Posterior vena cava (tissue), 2 donors: ENCODE data around the gene BSG. TPM values are rescaled to one million over a fixed set of nuclear protein-coding genes. Genes with fewer than 3 reads are reported as not detected.
A peak's percentile ranks its signal among the peaks of the same experiment; 100 is the strongest.

Experiments
- DNase-seq: peaks from one replicate; pipeline ENCODE4 v3.0.0-alpha.2; 2020; ENCODE audit warnings: low spot score
- intact Hi-C, 2 donors: fragments of 100-400 bp; cut with DNase I; formaldehyde crosslinking; loops; one replicate each; pipeline versions ENCODE4 v1.14.1 to v1.14.2; 2022 to 2023
- long read RNA-seq, 2 donors: library from polyadenylated mRNA; unstranded; transcript quantifications; one replicate each; pipeline ENCODE4 v2.0.0, GENCODE V29; 2020 to 2021
- total RNA-seq, 2 donors: library from RNA; stranded (reverse); fragmentation: NEBNext Ultra II Directional; extraction: Animal tissue kit (Norgen Biotek cat#: 25700); gene quantifications; one replicate each; pipeline ENCODE4 v1.2.1, GENCODE V29; 2021
- donor health status: DM: yes; HTN: yes; CAD: no.
- donor health status: DM: yes; HTN: yes; CAD: no.

Gene BSG
- 100 to 1,000 TPM; 288 to 300 TPM for total RNA-seq
- long read RNA-seq, donor 1, partial matches to known transcripts = 16 of 141 reads
- long read RNA-seq, donor 1, other reads (novel, unspliced or antisense) = 125 of 141 reads
- long read RNA-seq, donor 2, partial matches to known transcripts = 34 of 479 reads
- long read RNA-seq, donor 2, other reads (novel, unspliced or antisense) = 445 of 479 reads

GRCh38 chr19:572140-572742 is at the start of gene BSG:
Gene BSG (plus strand): TSS chr19:572596. CDS start chr19:572635, 39 bp downstream.
- intact Hi-C loops = loop anchor here in 1 of 2 donors (10.0 kb wide), 1 partner anchor 63 kb away; the partner anchor contains the start of genes FGF22 and POLRMT
- DNase-seq = peak; percentile 100

GRCh38 chr19:522726-523125 is 49.7 kb upstream of the BSG start:
- intact Hi-C loops = no loop called here
- no peak for DNase-seq

GRCh38 chr19:524062-524674 is 48.2 kb upstream of the BSG start:
- intact Hi-C loops = no loop called here
- no peak for DNase-seq

- no peak for DNase-seq
- intact Hi-C loops = no loop called here
Observed at GRCh38 chr19:525029-525428, 47.4 kb upstream of the BSG start.

- DNase-seq = no peak
- intact Hi-C loops = no loop called here
Observed at GRCh38 chr19:525857-526419, 46.5 kb upstream of the BSG start.

GRCh38 chr19:530134-531008 is 42.0 kb upstream of the BSG start:
- intact Hi-C loops = no loop called here
- DNase-seq = no peak

- intact Hi-C loops = no loop called here
- peak; percentile 95 for DNase-seq
Observed at GRCh38 chr19:531009-531752, 41.2 kb upstream of the BSG start.

- no peak for DNase-seq
- intact Hi-C loops = no loop called here
Observed at GRCh38 chr19:531753-532560, 40.4 kb upstream of the BSG start, which contains the start of gene CDC34. Gene CDC34 (plus strand): TSS chr19:531760. CDS start chr19:531932, 172 bp downstream.

GRCh38 chr19:532561-533363 is 39.6 kb upstream of the BSG start:
- peak; percentile 92 for DNase-seq
- intact Hi-C loops = no loop called here

GRCh38 chr19:533364-534058 is 38.9 kb upstream of the BSG start:
- DNase-seq = no peak
- intact Hi-C loops = no loop called here

- no peak for DNase-seq
- intact Hi-C loops = no loop called here
Observed at GRCh38 chr19:534088-534487, 38.3 kb upstream of the BSG start.

GRCh38 chr19:535017-535835 is 37.2 kb upstream of the BSG start:
- intact Hi-C loops = no loop called here

GRCh38 chr19:536031-536880 is 36.1 kb upstream of the BSG start:
- intact Hi-C loops = no loop called here

More at GRCh38 chr19:535017-535835, 37.2 kb upstream of the BSG start:
- no peak for DNase-seq

GRCh38 chr19:536881-537404 is 35.5 kb upstream of the BSG start:
- intact Hi-C loops = no loop called here
- DNase-seq = no peak

More at GRCh38 chr19:536031-536880, 36.1 kb upstream of the BSG start:
- DNase-seq = no peak
